DND-41 (cell line): ENCODE measurements around the gene SNX9.

Experiments
- ATAC-seq: fragments of 200-7000 bp; cut with Tn5 transposase; 3 replicates; pipeline ENCODE4 v1.9.1; 2021; ENCODE audit warnings: low read depth; ENCODE audit not compliant: insufficient read depth
- DNase-seq: peaks from one replicate; pipeline ENCODE4 v3.0.0-alpha.2; 2020
- H2AFZ ChIP-seq: 2 replicates; pipeline ENCODE4 v1.6.0; 2012; ENCODE audit warnings: low read depth, low read length
- H3K27ac ChIP-seq: 2 replicates; pipeline ENCODE4 v1.5.1; 2012; ENCODE audit warnings: low read length, inconsistent platforms
- H3K27me3 ChIP-seq: fragments of 200-600 bp; sonication (generic); 2 replicates; pipeline ENCODE4 v1.6.0; 2012; ENCODE audit warnings: low read length, mild to moderate bottlenecking, inconsistent platforms; ENCODE audit not compliant: insufficient read depth, poor library complexity
- H3K36me3 ChIP-seq: 2 replicates; pipeline ENCODE4 v1.5.1; 2012; ENCODE audit warnings: low read length, inconsistent platforms; ENCODE audit not compliant: insufficient read depth
- H3K4me1 ChIP-seq: 2 replicates; pipeline ENCODE4 v1.5.1; 2012; ENCODE audit warnings: mild to moderate bottlenecking, low read length; ENCODE audit not compliant: insufficient read depth
- H3K4me2 ChIP-seq: 2 replicates; pipeline ENCODE4 v1.6.0; 2012; ENCODE audit warnings: mild to moderate bottlenecking, moderate library complexity, low read length, inconsistent platforms; ENCODE audit not compliant: insufficient read depth
- H3K4me3 ChIP-seq, 2 experiments: fragments of 200-600 bp in 1 of 2; shearing (Covaris generic) in 1 of 2; 2 replicates each; pipeline ENCODE4 v1.5.1; 2012 to 2016; ENCODE audit warnings: inconsistent platforms in 2 of 2, low read length in 2 of 2, mild to moderate bottlenecking in 2 of 2, low read depth in 1 of 2, moderate library complexity in 1 of 2
- H3K79me2 ChIP-seq: 2 replicates; pipeline ENCODE4 v1.6.0; 2012; ENCODE audit warnings: low read length, inconsistent platforms; ENCODE audit not compliant: insufficient read depth
- H3K9ac ChIP-seq: 2 replicates; pipeline ENCODE4 v1.6.0; 2012; ENCODE audit warnings: low read depth, mild to moderate bottlenecking, inconsistent platforms, low read length, moderate library complexity
- H3K9me3 ChIP-seq: 2 replicates; pipeline ENCODE4 v1.5.1; 2012; ENCODE audit warnings: low read length, moderate library complexity, mild to moderate bottlenecking, inconsistent platforms; ENCODE audit not compliant: insufficient read depth, severe bottlenecking
- H4K20me1 ChIP-seq: 2 replicates; pipeline ENCODE4 v1.6.0; 2012; ENCODE audit warnings: low read length; ENCODE audit not compliant: insufficient read depth
- CTCF ChIP-seq: IDR thresholded peaks from 2 replicates; pipeline ENCODE4 v1.5.1; 2012; ENCODE audit warnings: borderline replicate concordance, low read length, moderate library complexity, mild to moderate bottlenecking; ENCODE audit not compliant: poor library complexity, severe bottlenecking; ENCODE audit errors: extremely low read depth
- EZH2 ChIP-seq: IDR thresholded peaks from 3 replicates; pipeline ENCODE4 v1.6.1; 2012; ENCODE audit warnings: borderline replicate concordance, low read depth, mild to moderate bottlenecking, moderate library complexity, low read length, inconsistent platforms; ENCODE audit not compliant: severe bottlenecking

Gene SNX9

DNA sequence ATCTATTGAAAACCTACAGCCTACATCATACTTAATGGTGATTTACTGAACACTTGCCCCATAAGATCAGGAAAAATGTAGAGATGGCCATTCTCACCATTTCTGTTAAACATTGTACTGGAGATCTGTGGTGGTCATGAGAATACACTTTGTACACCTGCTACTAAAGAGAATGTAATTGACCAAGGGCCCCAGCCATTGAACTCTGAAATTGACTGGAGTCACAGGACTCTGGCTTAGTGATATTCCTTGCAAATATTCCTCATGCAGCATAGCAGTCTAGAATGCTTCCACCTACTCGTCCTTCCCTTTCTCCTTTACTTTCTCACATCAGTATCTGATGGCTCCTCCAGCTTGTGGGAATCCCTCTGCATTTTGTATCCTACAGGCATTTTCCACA, 37.4 kb upstream of the SNX9 start:
- Histone ChIP-seq H2AFZ (no peak overlapping the region), H3K36me3 (no peaks in the 10 kb centered on the region)

GRCh38 chr6:157786221-157786620, 36.8 kb upstream of the SNX9 start:
- peaks cover 14% of the 10 kb centered on the region for H3K27me3 ChIP-seq

More for the DNA sequence above, 37.4 kb upstream of the SNX9 start:
- Histone ChIP-seq H4K20me1 (no peaks in the 10 kb centered on the region), H3K4me1 (no peaks in the 10 kb centered on the region), H3K27ac (no peak overlapping the region), H3K9me3 (no peaks in the 10 kb centered on the region), H3K79me2 (no peaks in the 10 kb centered on the region), H3K27me3 (peaks cover 13% of the 10 kb centered on the region), H3K4me3 (no peak overlapping the region), H3K9ac (no peak overlapping the region), H3K4me2 (no peak overlapping the region)
- no peak for TF ChIP-seq CTCF
- TF ChIP-seq EZH2, result no peak
- DNase-seq (no peak), ATAC-seq (no peak)

DNA sequence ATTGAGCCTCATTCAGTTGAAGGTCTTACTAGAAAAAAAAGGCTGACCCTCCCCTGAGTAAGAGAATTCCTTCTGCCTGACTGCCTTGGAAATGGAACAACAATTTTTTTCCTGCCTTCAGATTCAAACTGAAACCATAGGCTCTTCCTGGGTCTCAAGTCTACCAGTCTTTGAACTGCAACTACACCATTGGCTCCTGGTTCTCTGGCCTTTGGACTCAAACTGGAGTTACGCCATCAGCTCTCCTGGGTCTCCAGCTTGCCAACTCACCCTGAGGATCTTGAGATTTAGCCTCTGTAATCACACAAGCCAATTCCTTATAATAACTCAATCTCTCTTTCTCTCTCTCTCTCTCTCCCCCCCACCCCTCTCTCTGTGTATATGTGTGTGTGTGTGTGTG, 36.0 kb upstream of the SNX9 start:
- Histone ChIP-seq H2AFZ (no peak overlapping the region), H3K9me3 (no peaks in the 10 kb centered on the region), H3K79me2 (no peaks in the 10 kb centered on the region), H4K20me1 (no peaks in the 10 kb centered on the region), H3K9ac (no peak overlapping the region), H3K36me3 (no peaks in the 10 kb centered on the region), H3K4me2 (no peak overlapping the region), H3K27ac (no peak overlapping the region), H3K27me3 (peaks cover 17% of the 10 kb centered on the region), H3K4me1 (no peaks in the 10 kb centered on the region), H3K4me3 (no peak overlapping the region)
- DNase-seq (no peak), ATAC-seq (no peak)
- TF ChIP-seq EZH2, result no peak
- TF ChIP-seq CTCF, result no peak

More at GRCh38 chr6:157786221-157786620, 36.8 kb upstream of the SNX9 start:
- TF ChIP-seq CTCF, result no peak
- no peak for TF ChIP-seq EZH2
- no peaks in the 10 kb centered on the region for H3K9me3 ChIP-seq
- no peak overlapping the region for H3K4me3 ChIP-seq
- H3K36me3 ChIP-seq, result no peaks in the 10 kb centered on the region
- H3K4me2 ChIP-seq, result no peak overlapping the region
- H3K4me1 ChIP-seq, result no peaks in the 10 kb centered on the region
- H3K27ac ChIP-seq, result no peak overlapping the region
- H2AFZ ChIP-seq, result no peak overlapping the region
- DNase-seq, result no peak
- ATAC-seq, result no peak
- no peak overlapping the region for H3K9ac ChIP-seq
- H3K79me2 ChIP-seq, result no peaks in the 10 kb centered on the region
- H4K20me1 ChIP-seq, result no peaks in the 10 kb centered on the region

- Histone ChIP-seq H3K36me3 (no peaks in the 10 kb centered on the region), H3K9ac (no peak overlapping the region), H3K79me2 (no peaks in the 10 kb centered on the region), H3K4me1 (no peaks in the 10 kb centered on the region), H2AFZ (no peak overlapping the region), H4K20me1 (no peaks in the 10 kb centered on the region), H3K27ac (no peak overlapping the region), H3K9me3 (no peaks in the 10 kb centered on the region), H3K4me3 (no peak overlapping the region), H3K27me3 (peaks cover 17% of the 10 kb centered on the region), H3K4me2 (no peak overlapping the region)
- no peak for DNase-seq
- TF ChIP-seq CTCF (no peak), EZH2 (no peak)
- ATAC-seq, result no peak
These were observed 34.9 kb upstream of the SNX9 start for GRCh38 chr6:157788180-157788579.
